Left colon (tissue), 2 donors: ENCODE data around the gene B3GNT5. TPM values are rescaled to one million over a fixed set of nuclear protein-coding genes. Genes with fewer than 3 reads are reported as not detected.
A peak's percentile ranks its signal among the peaks of the same experiment; 100 is the strongest.

ENCODE experiments used
- ATAC-seq: fragments of 200-7000 bp; cut with Tn5 transposase; one replicate; pipeline ENCODE4 v1.9.1; 2020; ENCODE audit warnings: mild to moderate bottlenecking, moderate library complexity
- DNase-seq, 2 donors: peaks; one replicate each; pipeline ENCODE4 v3.0.0-alpha.2; 2020
- intact Hi-C, 2 donors: fragments of 100-400 bp; cut with DNase I in 1 of 2; cut with micrococcal nuclease in 1 of 2; formaldehyde crosslinking; loops; one replicate each; pipeline versions ENCODE4 v1.11.2 to v1.14.0; 2022; cut with DNase I, micrococcal nuclease
- total RNA-seq, 2 donors: library from RNA; stranded (reverse); fragmentation: NEBNext Ultra II Directional; extraction: Animal tissue kit (Norgen Biotek cat#: 25700); gene quantifications; one replicate each; pipeline ENCODE4 v1.2.1, GENCODE V29; 2021
- donor health status: DM: no; HTN: no; CAD: no.
- donor health status: DM: yes; HTN: yes; CAD: no.

The B3GNT5 gene
- total RNA-seq, 2 donors from 2014 or later = 80.3 to 106 TPM

- intact Hi-C loops = no loop called here
- no peak for ATAC-seq
- no peak for DNase-seq
These were observed 28.2 kb downstream of the B3GNT5 start for GRCh38 chr3:183281126-183281797.

- intact Hi-C loops = no loop called here
- ATAC-seq (no peak), DNase-seq (no peak)
These were observed 30.8 kb downstream of the B3GNT5 start for GRCh38 chr3:183283886-183284285.

- ATAC-seq (no peak), DNase-seq (no peak)
- intact Hi-C loops = no loop called here
These were observed 31.5 kb downstream of the B3GNT5 start for GRCh38 chr3:183284570-183284969.

- intact Hi-C loops = no loop called here
- ATAC-seq (peak; percentile 43), DNase-seq (no peak)
These were observed 32.3 kb downstream of the B3GNT5 start for GRCh38 chr3:183285318-183285717.

GRCh38 chr3:183285828-183286457 is 32.9 kb downstream of the B3GNT5 start:
- DNase-seq (peak; percentile 83 to 96), ATAC-seq (peak; percentile 98)
- intact Hi-C loops = no loop called here

GRCh38 chr3:183287301-183287971 is 34.4 kb downstream of the B3GNT5 start:
- DNase-seq (no peak), ATAC-seq (no peak)
- intact Hi-C loops = no loop called here

- intact Hi-C loops = no loop called here
- DNase-seq = no peak
- no peak for ATAC-seq
These were observed 35.1 kb downstream of the B3GNT5 start for GRCh38 chr3:183288117-183288516.

- ATAC-seq (no peak), DNase-seq (no peak)
- intact Hi-C loops = no loop called here
These were observed 37.2 kb downstream of the B3GNT5 start for GRCh38 chr3:183290216-183290615.

- DNase-seq (no peak), ATAC-seq (peak; percentile 57)
- intact Hi-C loops = no loop called here
These were observed 38.5 kb downstream of the B3GNT5 start for GRCh38 chr3:183291497-183292031.

- intact Hi-C loops = no loop called here
- ATAC-seq (no peak), DNase-seq (no peak)
These were observed 40.9 kb downstream of the B3GNT5 start for GRCh38 chr3:183293966-183294365.

- intact Hi-C loops = no loop called here
- ATAC-seq = no peak
These were observed 42.2 kb downstream of the B3GNT5 start for GRCh38 chr3:183295211-183295610.

GRCh38 chr3:183296944-183297343 is 43.9 kb downstream of the B3GNT5 start:
- no peak for DNase-seq
- ATAC-seq = no peak
- intact Hi-C loops = no loop called here

More at GRCh38 chr3:183295211-183295610, 42.2 kb downstream of the B3GNT5 start:
- no peak for DNase-seq

GRCh38 chr3:183298701-183299153 is 45.7 kb downstream of the B3GNT5 start:
- no peak for DNase-seq
- intact Hi-C loops = no loop called here
- ATAC-seq = no peak

- DNase-seq (no peak), ATAC-seq (no peak)
- intact Hi-C loops = no loop called here
These were observed 46.9 kb downstream of the B3GNT5 start for GRCh38 chr3:183299976-183300375.

GRCh38 chr3:183300996-183301562 is 48.0 kb downstream of the B3GNT5 start:
- DNase-seq (no peak), ATAC-seq (no peak)
- intact Hi-C loops = no loop called here

- no peak for DNase-seq
- peak; percentile 9 for ATAC-seq
- intact Hi-C loops = no loop called here
These were observed 49.0 kb downstream of the B3GNT5 start for GRCh38 chr3:183301937-183302580.

GRCh38 chr3:183303690-183304089 is 50.6 kb downstream of the B3GNT5 start:
- ATAC-seq (no peak), DNase-seq (no peak)
- intact Hi-C loops = no loop called here

- intact Hi-C loops = no loop called here
- peak; percentile 91 to 94 for DNase-seq
- ATAC-seq = peak; percentile 86
These were observed 54.0 kb downstream of the B3GNT5 start for GRCh38 chr3:183306798-183307671.
